Uterus (tissue), 2 donors: ENCODE measurements around the gene SLC49A3.

Source experiments
- CTCF ChIP-seq, 4 experiments: fragments of 200-600 bp in 2 of 4; fragments of 450-650 bp in 2 of 4; sonication (generic) in 2 of 4; IDR thresholded peaks; one replicate each; pipeline ENCODE4 v1.5.1; 2016 to 2019; ENCODE audit warnings: antibody characterized with exemption in 4 of 4, mild to moderate bottlenecking in 2 of 4, moderate library complexity in 1 of 4
- POLR2A ChIP-seq, 2 donors: fragments of 450-650 bp; IDR thresholded peaks; one replicate each; pipeline ENCODE4 v1.6.1; 2016; ENCODE audit warnings: antibody characterized with exemption in 2 of 2, mild to moderate bottlenecking in 1 of 2, moderate library complexity in 1 of 2

DNA sequence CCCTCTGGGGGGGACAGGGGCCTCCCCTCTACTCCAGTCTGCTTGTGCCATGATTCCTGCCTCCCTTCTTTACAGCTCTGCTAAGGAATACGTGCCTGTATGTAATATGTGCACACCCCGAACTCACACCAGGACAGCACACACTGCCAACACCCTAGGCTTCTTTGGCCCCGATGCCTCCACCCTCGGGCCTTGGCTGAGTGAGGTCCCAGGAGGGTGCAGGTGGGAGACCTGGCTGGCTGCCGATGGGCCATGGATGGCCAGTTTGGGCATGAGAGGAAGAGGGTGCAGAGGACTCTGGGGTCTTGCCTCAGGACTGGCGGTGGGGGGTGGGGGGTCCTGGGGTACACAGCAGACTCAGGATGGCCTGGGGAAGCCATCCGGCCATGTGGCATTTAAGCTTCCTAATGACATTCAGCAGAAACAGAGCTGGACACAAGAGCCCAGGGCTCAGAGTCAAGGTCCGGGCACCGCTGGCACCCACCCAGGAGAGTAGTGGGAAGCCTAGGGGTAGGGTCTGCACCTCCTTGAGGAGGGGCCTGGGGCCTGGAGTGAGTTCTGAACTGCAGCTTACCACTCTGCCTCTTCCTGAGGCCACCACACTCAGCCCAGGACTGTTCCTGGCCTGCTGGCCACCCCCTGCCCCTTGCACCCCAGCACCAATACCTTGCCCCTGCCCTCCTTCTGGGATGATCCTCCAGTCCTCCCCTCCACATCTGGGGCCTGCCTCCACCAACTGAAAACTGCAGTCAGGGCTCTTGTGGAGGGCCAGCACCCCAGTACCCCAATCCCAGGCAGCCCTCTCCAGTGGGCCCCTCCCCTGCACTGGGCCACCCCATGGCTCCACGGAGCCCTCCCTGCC is 14.6 kb upstream of the SLC49A3 start:
- TF ChIP-seq POLR2A (IDR thresholded peaks at IDR 0.05) (no peak), CTCF (IDR thresholded peaks at IDR 0.05) (no peak)
